Immature natural killer cell (primary cell): ENCODE data around the gene IL16. TPM values are rescaled to one million over a fixed set of nuclear protein-coding genes. Genes with fewer than 3 reads are reported as not detected.

Experiments used
- DNase-seq, 3 donors: peaks; one replicate each; pipeline ENCODE4 v3.0.0; 2022; ENCODE audit warnings: mixed read lengths in 1 of 3
- H3K27ac Mint-ChIP-seq, 6 donors: one replicate each; pipeline ENCODE4 v1.8.0; 2020; ENCODE audit warnings: mixed read lengths in 6 of 6, mild to moderate bottlenecking in 5 of 6, inconsistent platforms in 4 of 6, moderate library complexity in 3 of 6
- H3K27me3 Mint-ChIP-seq, 3 donors: one replicate each; pipeline ENCODE4 v1.8.0; 2020 to 2021; ENCODE audit warnings: low read depth in 3 of 3, mild to moderate bottlenecking in 3 of 3, mixed read lengths in 3 of 3, moderate library complexity in 3 of 3, inconsistent platforms in 1 of 3
- H3K36me3 Mint-ChIP-seq, 3 donors: one replicate each; pipeline ENCODE4 v1.8.0; 2020; ENCODE audit warnings: mixed read lengths in 3 of 3, inconsistent platforms in 2 of 3, mild to moderate bottlenecking in 2 of 3
- H3K4me1 Mint-ChIP-seq, 2 donors: one replicate each; pipeline ENCODE4 v1.8.0; 2020; ENCODE audit warnings: inconsistent platforms in 2 of 2, mild to moderate bottlenecking in 2 of 2, mixed read lengths in 2 of 2, moderate library complexity in 1 of 2
- H3K4me3 Mint-ChIP-seq, 5 donors: one replicate each; pipeline ENCODE4 v1.8.0; 2020; ENCODE audit warnings: mild to moderate bottlenecking in 5 of 5, mixed read lengths in 5 of 5, inconsistent platforms in 3 of 5, moderate library complexity in 3 of 5
- H3K9me3 Mint-ChIP-seq, 6 donors: one replicate each; pipeline ENCODE4 v1.8.0; 2020; ENCODE audit warnings: mild to moderate bottlenecking in 6 of 6, mixed read lengths in 6 of 6, inconsistent platforms in 4 of 6, moderate library complexity in 3 of 6
- polyA plus RNA-seq, 3 donors: library from polyadenylated mRNA; unstranded; fragments of 300-500 nt; fragmentation: Illumina TruSeq; gene quantifications; one replicate each; pipeline ENCODE4 v1.2.3, GENCODE V29; 2021

Gene IL16
- polyA plus RNA-seq, 3 donors from 2014 or later, result 147 to 301 (median 155) TPM

DNA sequence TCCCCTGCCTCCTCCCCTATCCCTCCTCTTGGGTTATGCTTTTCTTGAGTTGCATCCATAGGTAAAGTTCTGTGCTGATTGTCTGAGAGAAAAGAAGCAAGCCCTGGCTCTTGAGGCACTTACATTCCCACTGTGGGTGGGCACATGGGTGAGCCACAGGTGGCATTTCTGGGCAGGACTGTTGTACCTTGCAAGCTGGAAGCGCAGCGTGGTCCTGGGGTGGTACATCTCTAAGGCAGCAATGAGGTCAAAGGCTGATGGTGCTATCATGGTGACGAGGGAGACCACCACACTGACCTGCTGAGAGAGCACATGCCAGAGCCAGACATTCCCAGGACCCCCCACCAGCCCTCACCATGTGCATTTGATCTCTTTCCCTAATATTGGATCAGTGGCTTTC is 152.6 kb downstream of the IL16 start:
- no peak overlapping the region for H3K4me3 Mint-ChIP-seq
- H3K9me3 Mint-ChIP-seq, result no peaks in the 10 kb centered on the region
- no peak overlapping the region for H3K27ac Mint-ChIP-seq
- H3K27me3 Mint-ChIP-seq, result peaks cover 0 to 3% (median 2%) of the 10 kb centered on the region in 3 donors
- no peak for DNase-seq
- no peaks in the 10 kb centered on the region for H3K36me3 Mint-ChIP-seq
- peaks cover 0 to 3% of the 10 kb centered on the region in 2 donors for H3K4me1 Mint-ChIP-seq

DNA sequence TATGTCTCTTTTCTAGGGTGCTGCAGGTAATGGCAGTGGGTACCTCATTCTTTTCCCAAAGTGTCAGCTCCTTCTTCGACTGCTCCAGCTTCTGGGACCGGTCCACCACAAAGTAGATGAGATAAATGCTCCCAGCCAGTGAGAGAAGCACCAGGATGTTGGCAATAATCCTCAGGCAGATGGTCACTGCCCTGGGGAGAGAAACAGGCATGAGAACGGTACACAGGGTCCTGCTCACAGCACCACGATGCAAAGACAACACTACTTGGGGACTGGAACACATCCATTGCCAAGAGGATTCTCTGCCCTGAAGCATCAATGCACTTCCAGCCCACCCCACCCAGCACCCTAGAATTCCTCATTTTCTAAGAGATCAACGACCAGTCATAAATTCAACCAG is 155.0 kb downstream of the IL16 start:
- H3K27me3 Mint-ChIP-seq, result peaks cover 0 to 3% (median 0%) of the 10 kb centered on the region in 3 donors
- no peak overlapping the region for H3K27ac Mint-ChIP-seq
- H3K4me1 Mint-ChIP-seq, result peaks cover 0 to 3% of the 10 kb centered on the region in 2 donors
- no peaks in the 10 kb centered on the region for H3K36me3 Mint-ChIP-seq
- DNase-seq, result no peak
- no peaks in the 10 kb centered on the region for H3K9me3 Mint-ChIP-seq
- H3K4me3 Mint-ChIP-seq, result no peak overlapping the region

DNA sequence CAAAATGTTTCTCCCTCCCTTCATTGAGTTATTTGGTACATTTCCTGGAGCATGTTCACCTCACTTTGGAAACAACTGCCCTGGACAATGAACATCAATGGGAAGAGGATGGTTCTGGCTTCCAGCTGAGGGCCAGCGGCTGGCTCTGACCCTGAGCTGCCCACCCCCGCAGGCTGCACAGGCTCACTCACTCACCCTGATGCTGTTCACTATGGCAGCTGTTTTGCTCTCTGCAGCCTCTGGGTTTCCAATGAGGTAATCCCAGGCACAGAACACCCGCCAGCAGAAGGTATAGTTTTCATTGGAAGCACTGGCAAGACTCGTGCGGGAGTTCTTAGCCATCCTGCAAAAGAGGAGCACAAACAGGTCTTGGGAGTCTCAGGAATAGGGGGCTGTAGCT is 159.6 kb downstream of the IL16 start:
- DNase-seq, result no peak
- Mint-ChIP-seq H3K27ac (no peak overlapping the region), H3K36me3 (no peaks in the 10 kb centered on the region), H3K4me1 (no peaks in the 10 kb centered on the region), H3K4me3 (no peak overlapping the region), H3K9me3 (no peaks in the 10 kb centered on the region), H3K27me3 (peaks cover 0 to 3% (median 2%) of the 10 kb centered on the region in 3 donors)

DNA sequence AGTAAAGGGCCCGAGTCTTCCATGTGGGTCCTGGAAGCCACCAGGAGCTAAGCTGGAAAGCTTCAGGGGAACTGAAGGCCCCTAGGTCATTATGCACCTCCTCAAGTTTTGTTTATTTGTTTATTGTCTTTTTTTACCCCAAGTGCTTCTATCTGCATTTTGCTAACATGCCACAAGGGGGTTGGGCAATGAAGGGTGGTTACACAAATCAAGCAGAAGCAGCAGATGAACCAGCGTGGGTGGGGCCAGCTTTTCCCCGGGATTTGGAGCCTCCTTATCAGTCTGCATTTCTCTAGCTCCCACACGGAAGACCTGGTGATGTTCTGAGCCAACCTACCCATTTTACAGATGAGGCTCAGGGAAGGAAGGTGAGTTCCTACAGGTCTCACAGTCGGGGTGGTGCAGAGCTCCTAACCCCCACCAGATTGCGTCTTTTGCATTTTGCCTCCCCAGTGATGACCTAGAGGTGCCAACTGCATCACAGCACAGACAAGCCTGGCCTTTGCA is 160.6 kb downstream of the IL16 start:
- Mint-ChIP-seq H3K27ac (no peak overlapping the region), H3K9me3 (no peaks in the 10 kb centered on the region), H3K36me3 (no peaks in the 10 kb centered on the region), H3K4me3 (no peak overlapping the region), H3K27me3 (peaks cover 0 to 4% (median 3%) of the 10 kb centered on the region in 3 donors), H3K4me1 (no peaks in the 10 kb centered on the region)
- no peak for DNase-seq

DNA sequence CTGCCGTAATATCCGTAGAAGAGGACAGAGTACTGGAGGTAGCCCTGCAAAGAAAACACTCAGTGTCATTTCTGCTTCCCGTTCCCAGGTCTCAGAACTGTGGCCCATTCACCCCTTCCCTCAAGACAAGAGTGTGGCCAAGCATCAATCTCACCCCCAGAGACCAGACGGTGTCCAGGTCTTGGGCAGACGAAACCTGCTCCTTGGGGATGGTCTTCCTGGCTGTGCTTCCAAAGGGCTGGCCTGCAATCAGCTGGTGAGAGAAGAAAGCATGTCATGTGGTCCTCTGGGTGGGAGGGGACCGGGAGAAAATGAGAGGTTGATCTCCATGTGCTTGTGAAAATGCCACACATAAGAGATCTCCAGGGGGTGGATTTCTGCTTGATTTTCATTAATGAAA is 161.6 kb downstream of the IL16 start:
- Mint-ChIP-seq H3K4me3 (no peak overlapping the region), H3K36me3 (no peaks in the 10 kb centered on the region), H3K27ac (no peak overlapping the region), H3K4me1 (no peaks in the 10 kb centered on the region), H3K27me3 (peaks cover 0 to 4% (median 3%) of the 10 kb centered on the region in 3 donors), H3K9me3 (no peaks in the 10 kb centered on the region)
- no peak for DNase-seq

DNA sequence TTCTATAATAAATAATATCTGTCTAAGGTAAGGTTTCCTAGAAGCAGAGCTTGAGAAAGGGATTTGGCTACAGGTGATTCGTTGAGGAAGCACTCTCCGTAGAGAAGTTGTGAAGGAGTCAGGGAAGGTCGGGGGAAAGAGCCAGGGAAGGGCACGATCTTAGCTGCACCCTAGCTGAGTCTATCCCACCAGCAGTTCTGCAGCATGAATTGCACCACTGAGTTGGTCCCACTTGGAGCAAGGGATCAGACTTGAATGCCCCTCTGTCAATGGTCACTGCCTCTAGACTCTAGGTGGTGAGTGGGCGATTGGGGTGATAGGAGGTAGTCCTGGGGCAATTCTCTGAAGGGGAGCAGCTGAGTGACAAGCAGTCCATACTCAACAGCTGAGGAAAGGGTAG is 163.8 kb downstream of the IL16 start:
- H3K9me3 Mint-ChIP-seq, result no peaks in the 10 kb centered on the region
- H3K36me3 Mint-ChIP-seq, result peaks cover 0 to 4% (median 0%) of the 10 kb centered on the region in 3 donors
- H3K27ac Mint-ChIP-seq, result no peak overlapping the region
- no peaks in the 10 kb centered on the region for H3K4me1 Mint-ChIP-seq
- H3K27me3 Mint-ChIP-seq, result peaks cover 0 to 4% (median 3%) of the 10 kb centered on the region in 3 donors
- H3K4me3 Mint-ChIP-seq, result no peak overlapping the region
- DNase-seq, result no peak

DNA sequence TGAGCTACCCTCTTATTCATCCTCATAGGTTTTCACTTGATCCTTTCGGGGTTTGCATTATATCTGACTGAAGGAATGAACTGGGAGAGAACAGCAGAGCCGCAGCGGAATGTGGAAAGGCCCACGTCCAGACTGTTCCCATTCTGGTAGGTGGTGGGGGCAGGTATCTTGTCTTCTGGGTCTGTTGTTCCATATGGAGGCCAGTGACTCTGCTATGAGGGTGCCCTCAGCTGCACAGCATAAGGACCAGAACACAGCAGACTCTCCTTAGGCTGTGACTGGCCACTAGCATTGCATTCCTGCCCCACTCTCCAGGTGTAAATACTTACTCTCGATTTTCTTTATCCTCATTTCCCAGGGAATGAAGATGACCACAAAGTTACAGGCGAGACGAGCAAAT is 165.2 kb downstream of the IL16 start:
- no peak for DNase-seq
- no peaks in the 10 kb centered on the region for H3K9me3 Mint-ChIP-seq
- no peak overlapping the region for H3K27ac Mint-ChIP-seq
- H3K27me3 Mint-ChIP-seq, result peaks cover 0 to 8% (median 3%) of the 10 kb centered on the region in 3 donors
- H3K4me1 Mint-ChIP-seq, result no peaks in the 10 kb centered on the region
- H3K36me3 Mint-ChIP-seq, result peaks cover 0 to 4% (median 0%) of the 10 kb centered on the region in 3 donors
- no peak overlapping the region for H3K4me3 Mint-ChIP-seq

DNA sequence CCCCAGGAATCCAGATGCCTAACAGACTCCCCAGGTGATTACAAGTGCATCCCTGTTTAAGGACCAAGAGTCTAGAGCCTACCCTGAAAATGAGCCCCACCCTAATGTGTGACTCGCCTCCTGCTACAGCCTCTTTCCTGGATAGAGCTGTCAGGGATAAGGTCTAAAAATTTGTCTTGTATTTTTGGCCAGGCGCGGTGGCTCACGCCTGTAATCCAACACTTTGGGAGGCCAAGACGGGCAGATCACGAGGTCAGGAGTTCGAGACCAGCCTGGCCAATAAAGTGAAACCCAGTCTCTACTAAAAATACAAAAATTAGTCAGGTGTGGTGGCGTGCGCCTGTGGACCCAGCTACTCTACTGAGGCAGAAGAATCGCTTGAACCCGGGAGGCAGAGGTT is 166.1 kb downstream of the IL16 start:
- Mint-ChIP-seq H3K9me3 (no peaks in the 10 kb centered on the region), H3K4me1 (no peaks in the 10 kb centered on the region), H3K36me3 (peaks cover 0 to 4% (median 0%) of the 10 kb centered on the region in 3 donors), H3K4me3 (no peak overlapping the region), H3K27ac (no peak overlapping the region), H3K27me3 (peaks cover 0 to 8% (median 0%) of the 10 kb centered on the region in 3 donors)
- DNase-seq, result no peak

DNA sequence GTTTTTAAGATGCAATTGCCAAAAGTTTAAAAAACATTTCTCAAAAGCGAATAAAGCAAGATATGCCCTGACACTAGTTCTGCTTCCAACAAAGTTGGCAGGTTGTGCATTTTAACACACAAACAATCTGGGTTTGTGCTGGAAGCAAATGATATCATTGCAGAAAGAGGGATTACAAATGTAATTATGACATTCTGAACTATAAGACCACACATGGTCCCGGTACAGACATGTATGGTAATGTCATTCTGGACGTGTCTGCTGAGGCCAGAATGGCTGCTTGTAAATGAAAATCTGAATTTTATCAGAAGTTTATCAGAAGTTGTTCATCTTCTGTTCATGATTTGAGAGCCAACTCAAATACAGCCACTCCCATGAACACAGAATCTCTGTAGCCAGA is 166.6 kb downstream of the IL16 start:
- Mint-ChIP-seq H3K4me3 (no peak overlapping the region), H3K4me1 (no peaks in the 10 kb centered on the region), H3K27me3 (peaks cover 0 to 8% (median 0%) of the 10 kb centered on the region in 3 donors), H3K36me3 (peaks cover 0 to 4% (median 0%) of the 10 kb centered on the region in 3 donors), H3K27ac (no peak overlapping the region), H3K9me3 (no peaks in the 10 kb centered on the region)
- no peak for DNase-seq

Other genes with a start within 250 kb of the IL16 start
- 10 to 100 TPM; 22.3 to 39.6 (median 32.1) TPM for gene MESD, start 207.1 kb upstream of the IL16 start, polyA plus RNA-seq
- gene TLNRD1, start 196.0 kb upstream of the IL16 start, polyA plus RNA-seq, result 1 to 10 TPM; 2.6 to 5.4 (median 3.4) TPM
- under 1 TPM in 1 of 3 donors, not detected in 2; 0.83 TPM for gene CFAP161, start 62.6 kb upstream of the IL16 start, polyA plus RNA-seq
- 1 to 10 TPM in 2 of 3 donors, not detected in 1; 1.7 to 3.8 TPM for gene STARD5, start 127.3 kb downstream of the IL16 start, polyA plus RNA-seq
- under 1 TPM in 1 of 3 donors, not detected in 2; 0.07 TPM for gene TMC3, start 177.3 kb downstream of the IL16 start, polyA plus RNA-seq